Stomach smooth muscle (tissue), 2 donors: ENCODE data around the gene RNF31.

Source experiments
- H3K27ac ChIP-seq: one replicate; pipeline ENCODE4 v1.7.0; 2013; ENCODE audit warnings: mild to moderate bottlenecking, low read length, inconsistent platforms
- H3K27me3 ChIP-seq, 2 donors: one replicate each; pipeline ENCODE4 v1.7.0; 2013; ENCODE audit warnings: low read length in 2 of 2; ENCODE audit not compliant: insufficient read depth in 2 of 2, control insufficient read depth in 1 of 2
- H3K36me3 ChIP-seq, 2 donors: one replicate each; pipeline ENCODE4 v1.7.0; 2013; ENCODE audit warnings: low read length in 2 of 2; ENCODE audit not compliant: control insufficient read depth in 2 of 2, insufficient read depth in 2 of 2
- H3K4me1 ChIP-seq: one replicate; pipeline ENCODE4 v1.7.0; 2013; ENCODE audit warnings: low read length; ENCODE audit not compliant: control insufficient read depth, insufficient read depth
- H3K4me3 ChIP-seq, 2 donors: one replicate each; pipeline ENCODE4 v1.7.0; 2013; ENCODE audit warnings: low read length in 2 of 2
- H3K9ac ChIP-seq, 2 donors: one replicate each; pipeline ENCODE4 v1.7.0; 2013; ENCODE audit warnings: low read length in 2 of 2, mild to moderate bottlenecking in 1 of 2
- H3K9me3 ChIP-seq, 2 donors: one replicate each; pipeline ENCODE4 v1.7.0; 2013; ENCODE audit warnings: low read length in 2 of 2; ENCODE audit not compliant: control insufficient read depth in 2 of 2
- donor health status: healthy.
- donor health status: Pancreatic carcinoma.

The RNF31 gene

GRCh38 chr14:24186831-24187538 lies 39.7 kb downstream of the RNF31 start:
- Histone ChIP-seq H3K4me3 (no peak overlapping the region), H3K9ac (peak overlapping the region; percentile 25 to 29), H3K9me3 (no peaks in the 10 kb centered on the region), H3K4me1 (peaks cover 14% of the 10 kb centered on the region), H3K27me3 (no peaks in the 10 kb centered on the region), H3K27ac (no peak overlapping the region), H3K36me3 (peaks cover 40 to 52% of the 10 kb centered on the region in 2 donors)

- no peaks in the 10 kb centered on the region for H3K27me3 ChIP-seq
- peaks cover 17% of the 10 kb centered on the region for H3K4me1 ChIP-seq
- H3K27ac ChIP-seq, result peak overlapping the region; percentile 66
- peak overlapping the region; percentile 54 to 82 for H3K4me3 ChIP-seq
- H3K9ac ChIP-seq, result peak overlapping the region; percentile 61 to 80
- H3K9me3 ChIP-seq, result no peaks in the 10 kb centered on the region
- peaks cover 37 to 51% of the 10 kb centered on the region in 2 donors for H3K36me3 ChIP-seq
These were observed 40.2 kb downstream of the RNF31 start for GRCh38 chr14:24187539-24187915.

GRCh38 chr14:24188251-24189058 lies 41.2 kb downstream of the RNF31 start, which contains the start of gene IPO4:
Gene IPO4 (minus strand): TSS chr14:24188816. CDS start chr14:24188787, 29 bp downstream.
- H3K36me3 ChIP-seq, result peaks cover 39 to 51% of the 10 kb centered on the region in 2 donors
- H3K9me3 ChIP-seq, result no peaks in the 10 kb centered on the region
- peak within 1 kb of the TSS; percentile 66 for H3K27ac ChIP-seq
- peak within 1 kb of the TSS; percentile 54 to 82 for H3K4me3 ChIP-seq
- H3K4me1 ChIP-seq, result peaks cover 19% of the 10 kb centered on the region
- peak within 1 kb of the TSS; percentile 61 to 80 for H3K9ac ChIP-seq
- no peaks in the 10 kb centered on the region for H3K27me3 ChIP-seq

- H3K4me1 ChIP-seq, result peaks cover 19% of the 10 kb centered on the region
- peak overlapping the region; percentile 54 to 82 for H3K4me3 ChIP-seq
- H3K27ac ChIP-seq, result peak overlapping the region; percentile 46
- no peaks in the 10 kb centered on the region for H3K27me3 ChIP-seq
- H3K9me3 ChIP-seq, result no peaks in the 10 kb centered on the region
- H3K9ac ChIP-seq, result no peak overlapping the region
- peaks cover 37 to 47% of the 10 kb centered on the region in 2 donors for H3K36me3 ChIP-seq
These were observed 41.7 kb downstream of the RNF31 start for GRCh38 chr14:24189059-24189375.

- no peaks in the 10 kb centered on the region for H3K27me3 ChIP-seq
- H3K4me3 ChIP-seq, result no peak overlapping the region
- peaks cover 34 to 44% of the 10 kb centered on the region in 2 donors for H3K36me3 ChIP-seq
- H3K9me3 ChIP-seq, result no peaks in the 10 kb centered on the region
- no peak overlapping the region for H3K27ac ChIP-seq
- peaks cover 24% of the 10 kb centered on the region for H3K4me1 ChIP-seq
- no peak overlapping the region for H3K9ac ChIP-seq
These were observed 42.2 kb downstream of the RNF31 start for GRCh38 chr14:24189460-24189859.

- Histone ChIP-seq H3K9me3 (no peaks in the 10 kb centered on the region), H3K4me3 (no peak overlapping the region), H3K9ac (no peak overlapping the region), H3K36me3 (peaks cover 24 to 36% of the 10 kb centered on the region in 2 donors), H3K27ac (no peak overlapping the region), H3K27me3 (no peaks in the 10 kb centered on the region), H3K4me1 (peaks cover 32% of the 10 kb centered on the region)
These were observed 43.1 kb downstream of the RNF31 start for GRCh38 chr14:24190416-24190815.

GRCh38 chr14:24192933-24193332 lies 45.6 kb downstream of the RNF31 start:
- no peaks in the 10 kb centered on the region for H3K27me3 ChIP-seq
- H3K4me3 ChIP-seq, result no peak overlapping the region
- H3K9ac ChIP-seq, result no peak overlapping the region
- H3K27ac ChIP-seq, result no peak overlapping the region
- H3K4me1 ChIP-seq, result peaks cover 38% of the 10 kb centered on the region
- no peaks in the 10 kb centered on the region for H3K9me3 ChIP-seq
- H3K36me3 ChIP-seq, result peaks cover 6 to 19% of the 10 kb centered on the region in 2 donors

GRCh38 chr14:24194186-24194872 lies 47.0 kb downstream of the RNF31 start:
- Histone ChIP-seq H3K27ac (peak overlapping the region; percentile 96), H3K36me3 (peaks cover 10 to 19% of the 10 kb centered on the region in 2 donors), H3K27me3 (no peaks in the 10 kb centered on the region), H3K9ac (peak overlapping the region; percentile 96 to 99), H3K9me3 (no peaks in the 10 kb centered on the region), H3K4me1 (peaks cover 30% of the 10 kb centered on the region), H3K4me3 (peak overlapping the region; percentile 96 to 99)

- no peaks in the 10 kb centered on the region for H3K27me3 ChIP-seq
- H3K4me1 ChIP-seq, result peaks cover 30% of the 10 kb centered on the region
- no peaks in the 10 kb centered on the region for H3K9me3 ChIP-seq
- peak overlapping the region; percentile 96 to 99 for H3K4me3 ChIP-seq
- peak overlapping the region; percentile 96 to 99 for H3K9ac ChIP-seq
- H3K36me3 ChIP-seq, result peaks cover 10 to 19% of the 10 kb centered on the region in 2 donors
- H3K27ac ChIP-seq, result peak overlapping the region; percentile 96
These were observed 47.5 kb downstream of the RNF31 start for GRCh38 chr14:24194873-24195185.

- Histone ChIP-seq H3K27ac (peak within 1 kb of the TSS; percentile 96), H3K36me3 (peaks cover 10 to 16% of the 10 kb centered on the region in 2 donors), H3K4me1 (peaks cover 30% of the 10 kb centered on the region), H3K9ac (peak within 1 kb of the TSS; percentile 96 to 99), H3K27me3 (no peaks in the 10 kb centered on the region), H3K9me3 (no peaks in the 10 kb centered on the region), H3K4me3 (peak within 1 kb of the TSS; percentile 96 to 99)
These were observed 48.1 kb downstream of the RNF31 start, which contains the start of gene TM9SF1 for GRCh38 chr14:24195186-24196070. Gene TM9SF1 (minus strand): TSS chr14:24195441. CDS start chr14:24195019, 422 bp downstream.
